VCaP (cell line): Measurements from ENCODE around the gene MYH14.

Experiments used
- H3K27ac ChIP-seq: fragments of 450-650 bp; 2 replicates; pipeline ENCODE4 v1.5.1; 2017
- TF ChIP-seq, protein P1 (sequence below): fragments of 450-650 bp; conservative IDR thresholded peaks from 2 replicates; pipeline ENCODE4 v1.5.1; 2017; ENCODE audit warnings: mild to moderate bottlenecking, moderate library complexity

The MYH14 gene

DNA sequence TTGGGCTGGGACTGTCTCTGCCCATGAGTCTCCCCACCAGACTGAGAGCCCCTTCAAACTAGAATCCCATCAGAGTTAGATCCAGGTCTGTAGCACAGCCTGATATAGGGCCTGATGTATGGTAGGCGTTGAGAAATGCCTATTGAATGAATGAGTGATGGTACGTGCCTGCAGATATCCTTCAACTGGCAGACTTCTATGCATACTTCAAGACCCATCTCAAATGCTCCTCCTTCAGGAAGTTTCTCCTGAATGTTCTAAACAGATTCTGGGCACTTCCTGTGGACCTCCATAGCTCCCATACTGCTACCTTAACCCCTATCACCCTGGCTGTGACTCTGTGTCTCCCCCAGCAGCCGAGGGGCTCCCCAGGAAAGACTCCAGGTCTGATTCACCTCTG, 77.6 kb downstream of the MYH14 start:
- TF ChIP-seq, protein P1, sequence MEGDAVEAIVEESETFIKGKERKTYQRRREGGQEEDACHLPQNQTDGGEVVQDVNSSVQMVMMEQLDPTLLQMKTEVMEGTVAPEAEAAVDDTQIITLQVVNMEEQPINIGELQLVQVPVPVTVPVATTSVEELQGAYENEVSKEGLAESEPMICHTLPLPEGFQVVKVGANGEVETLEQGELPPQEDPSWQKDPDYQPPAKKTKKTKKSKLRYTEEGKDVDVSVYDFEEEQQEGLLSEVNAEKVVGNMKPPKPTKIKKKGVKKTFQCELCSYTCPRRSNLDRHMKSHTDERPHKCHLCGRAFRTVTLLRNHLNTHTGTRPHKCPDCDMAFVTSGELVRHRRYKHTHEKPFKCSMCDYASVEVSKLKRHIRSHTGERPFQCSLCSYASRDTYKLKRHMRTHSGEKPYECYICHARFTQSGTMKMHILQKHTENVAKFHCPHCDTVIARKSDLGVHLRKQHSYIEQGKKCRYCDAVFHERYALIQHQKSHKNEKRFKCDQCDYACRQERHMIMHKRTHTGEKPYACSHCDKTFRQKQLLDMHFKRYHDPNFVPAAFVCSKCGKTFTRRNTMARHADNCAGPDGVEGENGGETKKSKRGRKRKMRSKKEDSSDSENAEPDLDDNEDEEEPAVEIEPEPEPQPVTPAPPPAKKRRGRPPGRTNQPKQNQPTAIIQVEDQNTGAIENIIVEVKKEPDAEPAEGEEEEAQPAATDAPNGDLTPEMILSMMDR, result no peak
- H3K27ac ChIP-seq, result no peak overlapping the region

DNA sequence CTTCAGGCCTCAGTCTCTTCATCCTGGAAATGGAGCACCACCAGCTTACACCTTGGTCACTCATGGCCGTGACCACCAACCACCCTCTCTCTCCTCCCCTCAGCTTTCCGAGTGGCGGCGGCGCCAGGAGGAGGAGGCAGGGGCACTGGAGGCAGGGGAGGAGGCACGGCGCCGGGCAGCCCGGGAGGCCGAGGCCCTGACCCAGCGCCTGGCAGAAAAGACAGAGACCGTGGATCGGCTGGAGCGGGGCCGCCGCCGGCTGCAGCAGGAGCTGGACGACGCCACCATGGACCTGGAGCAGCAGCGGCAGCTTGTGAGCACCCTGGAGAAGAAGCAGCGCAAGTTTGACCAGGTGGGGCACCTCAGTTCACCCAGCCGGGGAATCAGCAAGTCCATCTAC, 78.1 kb downstream of the MYH14 start:
- TF ChIP-seq, protein P1, result no peak
- H3K27ac ChIP-seq, result no peak overlapping the region

DNA sequence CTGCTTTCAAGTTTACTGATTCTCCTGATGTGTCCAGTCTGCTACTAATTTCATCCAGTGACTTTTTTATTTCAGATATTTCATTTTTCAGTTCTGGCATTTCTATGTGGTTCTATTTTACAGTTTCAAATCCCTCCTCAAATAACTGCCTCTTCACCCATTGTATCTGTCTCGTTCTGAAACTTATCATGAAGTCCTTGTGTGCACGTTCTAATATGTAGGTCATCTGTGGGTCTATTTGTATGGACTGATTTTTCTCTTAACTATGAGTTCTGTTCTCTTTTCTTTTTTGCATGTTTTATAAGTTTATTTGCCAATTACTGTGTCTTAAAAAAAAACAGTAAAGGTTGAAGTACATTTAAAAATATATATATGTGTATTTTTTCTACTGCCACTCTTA, 82.4 kb downstream of the MYH14 start:
- TF ChIP-seq, protein P1, result no peak
- no peak overlapping the region for H3K27ac ChIP-seq

DNA sequence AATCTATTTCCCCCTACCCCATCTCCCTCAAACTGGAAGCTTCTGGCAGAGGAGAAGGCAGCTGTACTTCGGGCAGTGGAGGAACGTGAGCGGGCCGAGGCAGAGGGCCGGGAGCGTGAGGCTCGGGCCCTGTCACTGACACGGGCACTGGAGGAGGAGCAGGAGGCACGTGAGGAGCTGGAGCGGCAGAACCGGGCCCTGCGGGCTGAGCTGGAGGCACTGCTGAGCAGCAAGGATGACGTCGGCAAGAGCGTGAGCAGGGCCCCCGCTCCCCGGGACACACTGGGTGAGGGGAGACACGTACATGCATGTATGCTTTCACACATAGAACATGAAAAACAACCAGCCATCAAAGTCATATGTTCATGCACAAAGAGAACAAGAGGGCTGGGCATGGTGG, 83.0 kb downstream of the MYH14 start:
- TF ChIP-seq, protein P1, result no peak
- no peak overlapping the region for H3K27ac ChIP-seq

DNA sequence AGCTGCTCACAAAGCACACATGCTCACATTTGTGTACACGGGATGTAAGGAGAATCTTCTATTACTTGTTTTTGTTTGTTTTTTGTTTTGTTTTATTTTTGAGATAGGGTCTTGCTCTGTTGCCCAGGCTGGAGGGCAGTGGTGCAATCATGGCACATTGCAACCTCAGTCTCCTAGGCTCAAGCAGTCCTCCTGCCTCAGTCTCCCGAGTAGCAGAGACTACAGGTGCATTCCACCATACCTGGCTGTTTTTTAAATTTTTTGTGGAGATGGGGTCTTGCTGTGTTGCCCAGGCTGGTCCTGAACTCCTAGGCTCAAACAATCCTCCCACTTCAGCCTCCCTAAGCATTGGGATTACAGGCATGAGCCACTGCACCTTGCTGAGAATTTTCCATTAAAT, 83.9 kb downstream of the MYH14 start:
- H3K27ac ChIP-seq, result no peak overlapping the region
- TF ChIP-seq, protein P1, result no peak

DNA sequence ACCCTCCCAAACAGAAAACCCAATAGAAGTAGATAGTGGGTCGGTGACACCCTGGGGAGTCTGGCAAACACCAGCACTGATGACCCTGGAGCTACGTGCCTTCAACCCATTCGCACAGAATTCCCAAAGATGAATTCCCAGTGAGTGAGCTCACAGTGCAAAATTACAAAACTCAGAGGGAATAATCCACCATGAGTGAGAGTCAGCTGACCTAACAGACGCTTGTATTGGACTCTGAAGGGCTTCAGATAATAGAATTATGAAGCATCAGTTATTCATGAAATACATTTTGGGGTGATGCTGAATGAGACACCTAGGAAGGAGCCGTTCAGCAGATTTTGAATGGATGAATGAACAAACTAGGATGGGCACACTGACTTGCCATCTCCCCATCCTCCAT, 85.5 kb downstream of the MYH14 start:
- H3K27ac ChIP-seq, result no peak overlapping the region
- TF ChIP-seq, protein P1, result no peak

DNA sequence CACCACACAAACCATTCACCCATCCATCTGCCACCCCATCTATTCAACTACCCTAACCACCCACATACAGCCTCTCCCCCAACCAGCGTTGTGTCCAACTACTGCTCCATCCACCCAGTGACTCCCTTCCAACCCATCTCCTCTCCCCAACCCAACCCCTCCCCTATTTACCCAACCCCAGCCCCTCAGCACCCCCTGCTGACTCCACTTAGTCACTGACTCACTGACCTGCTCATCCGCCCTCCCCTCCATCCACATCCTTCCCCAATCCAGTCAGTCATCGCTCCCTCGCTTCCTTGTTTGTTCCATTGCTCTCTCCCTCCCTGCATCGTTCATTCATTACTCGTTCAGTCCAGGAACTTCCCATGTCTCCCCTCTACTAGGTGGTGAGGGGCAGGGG, 86.6 kb downstream of the MYH14 start:
- TF ChIP-seq, protein P1, result no peak
- no peak overlapping the region for H3K27ac ChIP-seq

DNA sequence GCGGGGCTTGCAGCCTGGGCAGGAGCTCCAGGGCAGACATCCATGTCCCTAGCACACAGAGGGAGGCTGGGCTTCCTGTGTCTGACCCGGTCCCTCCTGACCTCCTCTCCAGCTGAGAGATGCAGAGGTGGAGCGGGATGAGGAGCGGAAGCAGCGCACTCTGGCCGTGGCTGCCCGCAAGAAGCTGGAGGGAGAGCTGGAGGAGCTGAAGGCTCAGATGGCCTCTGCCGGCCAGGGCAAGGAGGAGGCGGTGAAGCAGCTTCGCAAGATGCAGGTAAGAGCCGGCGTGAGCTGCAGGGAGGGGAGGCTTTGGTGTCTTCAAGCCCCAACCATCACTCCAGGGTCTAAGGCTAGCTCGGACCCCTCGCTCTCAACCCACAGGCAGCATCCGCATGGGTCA, 87.4 kb downstream of the MYH14 start:
- H3K27ac ChIP-seq, result no peak overlapping the region
- TF ChIP-seq, protein P1, result no peak
